Spleen (tissue), 11 donors: ENCODE data around the gene MAST4. TPM values are rescaled to one million over a fixed set of nuclear protein-coding genes. Genes with fewer than 3 reads are reported as not detected.
A peak's percentile ranks its signal among the peaks of the same experiment; 100 is the strongest.

Experiments
- DNase-seq: peaks from one replicate; pipeline ENCODE4 v3.0.0-alpha.2; 2020
- H3K27ac ChIP-seq, 8 donors: fragments of 200-600 bp; sonication (generic) in 7 of 8; 1 replicate in 4 of 8; 2 replicates in 4 of 8; pipeline versions ENCODE4 v1.5.0 to v1.8.0; 2016 to 2021; ENCODE audit warnings: inconsistent platforms in 4 of 8, mild to moderate bottlenecking in 4 of 8, moderate library complexity in 1 of 8
- H3K27me3 ChIP-seq, 7 donors: fragments of 200-600 bp; sonication (generic) in 6 of 7; replicated peaks in 1 of 7; 1 replicate in 4 of 7; 2 replicates in 3 of 7; pipeline versions ENCODE4 v1.5.0 to v1.8.0; 2016 to 2021; ENCODE audit warnings: inconsistent platforms in 3 of 7, mild to moderate bottlenecking in 1 of 7
- H3K36me3 ChIP-seq, 6 donors: fragments of 200-600 bp; sonication (generic) in 5 of 6; 1 replicate in 4 of 6; 2 replicates in 2 of 6; pipeline versions ENCODE4 v1.5.0 to v1.8.0; 2016 to 2021; ENCODE audit warnings: inconsistent platforms in 2 of 6
- H3K4me1 ChIP-seq, 6 donors: fragments of 200-600 bp; sonication (generic) in 5 of 6; 1 replicate in 3 of 6; 2 replicates in 3 of 6; pipeline versions ENCODE4 v1.5.0 to v1.8.0; 2016 to 2021; ENCODE audit warnings: inconsistent platforms in 3 of 6
- H3K4me3 ChIP-seq, 8 donors: fragments of 200-600 bp; sonication (generic) in 7 of 8; 1 replicate in 4 of 8; 2 replicates in 4 of 8; pipeline versions ENCODE4 v1.5.0 to v1.8.0; 2016 to 2021; ENCODE audit warnings: inconsistent platforms in 4 of 8, mild to moderate bottlenecking in 4 of 8, moderate library complexity in 2 of 8
- H3K9me3 ChIP-seq, 8 donors: fragments of 200-600 bp; sonication (generic) in 7 of 8; 1 replicate in 4 of 8; 2 replicates in 4 of 8; pipeline versions ENCODE4 v1.5.0 to v1.8.0; 2016 to 2021; ENCODE audit warnings: inconsistent platforms in 4 of 8
- POLR2A ChIP-seq, 3 donors: fragments of 450-650 bp; IDR thresholded peaks; one replicate each; pipeline ENCODE4 v1.5.1; 2017; ENCODE audit warnings: antibody characterized with exemption in 3 of 3, mild to moderate bottlenecking in 1 of 3
- POLR2AphosphoS5 ChIP-seq, 3 donors: sonication (generic); formaldehyde crosslinking; IDR thresholded peaks; one replicate each; pipeline ENCODE4 v1.5.1; 2017; ENCODE audit warnings: antibody characterized with exemption in 3 of 3
- WGBS, 5 donors: extraction: QIAGEN DNeasy Blood & Tissue Kit in 3 of 5; methylation state at CpG; one replicate each; pipeline versions ENCODE4 v1.1.5 to v1.1.7; 2013 to 2018; 5-methylcytosine and 5-hydroxymethylcytosine counted together
- intact Hi-C: fragments of 100-400 bp; cut with DNase I; formaldehyde crosslinking; loops from one replicate; pipeline ENCODE4 v1.15.0; 2023; ENCODE audit warnings: low total_unique reads
- polyA plus RNA-seq, 3 donors: library from polyadenylated mRNA; stranded (reverse); fragments of 200-250 nt; gene quantifications; one replicate each; pipeline ENCODE4 v1.2.1, GENCODE V29; 2013
- total RNA-seq, 7 donors: library from RNA; depleted of rRNA in 3 of 7; stranded (reverse); fragments of >200 nt in 3 of 7; fragmentation: NEBNext Ultra II Directional in 4 of 7; extraction: Animal tissue kit (Norgen Biotek cat#: 25700) in 4 of 7; gene quantifications; one replicate each; pipeline versions ENCODE4 v1.1.0 to v1.2.1, GENCODE V29; 2016 to 2021
- TF ChIP-seq, protein P1 (sequence below), 11 experiments: fragments of 200-600 bp in 7 of 11; fragments of 450-650 bp in 4 of 11; sonication (generic) in 4 of 11; IDR thresholded peaks in 8 of 11; conservative IDR thresholded peaks in 3 of 11; 1 replicate in 7 of 11; 2 replicates in 4 of 11; pipeline versions ENCODE4 v1.4.0 to v1.8.0; 2016 to 2021; ENCODE audit warnings: antibody characterized with exemption in 11 of 11, inconsistent platforms in 4 of 11, mild to moderate bottlenecking in 1 of 11
- donor health status: healthy with polysubstance abuse.
- donor health status: DM: no; HTN: no; CAD: no; lungs with moderate emphysema.
- donor health status: DM: no; HTN: no; CAD: no.
- donor health status: Bipolar disorder and iron deficiency.
- donor health status: healthy.
- donor health status: DM: no; HTN: no; CAD: no.
- donor health status: DM: yes; HTN: yes; CAD: no.

Gene MAST4
- total and polyA plus RNA-seq, 10 donors: 2.5 to 43.7 (median 25.4) TPM

DNA sequence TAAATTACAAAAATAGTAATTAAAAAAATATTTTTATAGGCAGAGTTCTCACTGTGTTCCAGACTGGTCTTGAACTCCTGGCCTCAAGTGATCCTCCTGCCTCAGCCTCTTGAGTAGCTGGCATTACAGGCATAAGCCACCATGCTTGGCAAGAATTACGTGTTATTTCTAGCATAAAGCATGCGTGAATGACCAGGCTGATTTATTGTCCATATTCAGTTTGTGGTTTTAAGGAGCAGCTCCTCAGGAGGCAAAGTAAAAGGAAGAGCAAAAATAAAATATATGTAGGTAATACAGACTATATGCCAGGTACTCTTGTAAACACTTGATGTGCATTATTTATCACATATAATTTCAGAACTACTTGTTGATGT is 607.5 kb downstream of the MAST4 start:
- H3K27me3 ChIP-seq: no peaks in the 10 kb centered on the region
- no peak overlapping the region for H3K4me3 ChIP-seq
- TF ChIP-seq, protein P1, sequence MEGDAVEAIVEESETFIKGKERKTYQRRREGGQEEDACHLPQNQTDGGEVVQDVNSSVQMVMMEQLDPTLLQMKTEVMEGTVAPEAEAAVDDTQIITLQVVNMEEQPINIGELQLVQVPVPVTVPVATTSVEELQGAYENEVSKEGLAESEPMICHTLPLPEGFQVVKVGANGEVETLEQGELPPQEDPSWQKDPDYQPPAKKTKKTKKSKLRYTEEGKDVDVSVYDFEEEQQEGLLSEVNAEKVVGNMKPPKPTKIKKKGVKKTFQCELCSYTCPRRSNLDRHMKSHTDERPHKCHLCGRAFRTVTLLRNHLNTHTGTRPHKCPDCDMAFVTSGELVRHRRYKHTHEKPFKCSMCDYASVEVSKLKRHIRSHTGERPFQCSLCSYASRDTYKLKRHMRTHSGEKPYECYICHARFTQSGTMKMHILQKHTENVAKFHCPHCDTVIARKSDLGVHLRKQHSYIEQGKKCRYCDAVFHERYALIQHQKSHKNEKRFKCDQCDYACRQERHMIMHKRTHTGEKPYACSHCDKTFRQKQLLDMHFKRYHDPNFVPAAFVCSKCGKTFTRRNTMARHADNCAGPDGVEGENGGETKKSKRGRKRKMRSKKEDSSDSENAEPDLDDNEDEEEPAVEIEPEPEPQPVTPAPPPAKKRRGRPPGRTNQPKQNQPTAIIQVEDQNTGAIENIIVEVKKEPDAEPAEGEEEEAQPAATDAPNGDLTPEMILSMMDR (IDR thresholded peaks at IDR 0.05 in 8 of 11, conservative IDR thresholded peaks at IDR 0.05 in 3 of 11): no peak
- TF ChIP-seq POLR2A (IDR thresholded peaks at IDR 0.05) (no peak), POLR2AphosphoS5 (IDR thresholded peaks at IDR 0.05) (no peak)
- 16 to 49% (median 32%) methylated on average over 2 of the region's 2 CpGs for WGBS, 5 donors
- no peaks in the 10 kb centered on the region for H3K36me3 ChIP-seq
- H3K4me1 ChIP-seq: peaks cover 28 to 100% (median 92%) of the 10 kb centered on the region in 6 donors
- peaks cover 0 to 17% (median 0%) of the 10 kb centered on the region in 8 donors for H3K9me3 ChIP-seq
- intact Hi-C loops: loop anchor here (10.0 kb wide), 1 partner anchor 219 kb away; no protein-coding TSS in a partner anchor
- peak overlapping the region; percentile 14 to 93 (median 86) for H3K27ac ChIP-seq
- no peak for DNase-seq

DNA sequence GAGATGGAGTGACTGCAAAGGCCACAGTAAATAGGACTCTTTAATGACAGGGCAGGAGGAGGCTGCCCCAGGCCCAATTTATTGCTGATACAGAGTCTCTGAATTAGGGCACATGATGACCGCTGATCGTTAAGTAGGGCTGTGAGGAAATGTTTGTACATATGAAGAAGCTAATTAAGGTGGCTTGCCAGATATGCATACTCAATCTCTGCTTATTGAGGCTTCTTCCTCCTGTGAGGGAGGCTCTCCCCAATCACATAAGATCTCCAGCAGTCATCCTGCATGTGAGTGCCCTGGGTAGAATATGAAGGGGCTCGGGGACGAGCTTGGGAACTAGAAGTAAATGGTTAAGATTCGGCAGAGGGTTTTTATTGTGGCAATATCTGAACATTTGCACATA is 608.6 kb downstream of the MAST4 start:
- TF ChIP-seq POLR2A (IDR thresholded peaks at IDR 0.05) (no peak), POLR2AphosphoS5 (IDR thresholded peaks at IDR 0.05) (no peak)
- TF ChIP-seq, protein P1 (IDR thresholded peaks at IDR 0.05 in 8 of 11, conservative IDR thresholded peaks at IDR 0.05 in 3 of 11): no peak
- no peak overlapping the region for H3K4me3 ChIP-seq
- intact Hi-C loops: loop anchor here (5.0 to 10.0 kb wide), 3 partner anchors 38 to 393 kb away; no protein-coding TSS in a partner anchor
- H3K27ac ChIP-seq: peak overlapping the region; percentile 56 to 93 (median 86)
- H3K27me3 ChIP-seq: no peaks in the 10 kb centered on the region
- DNase-seq: no peak
- 56 to 79% (median 71%) methylated on average over 5 of the region's 5 CpGs for WGBS, 5 donors
- peaks cover 0 to 17% (median 0%) of the 10 kb centered on the region in 8 donors for H3K9me3 ChIP-seq
- H3K4me1 ChIP-seq: peaks cover 27 to 100% (median 90%) of the 10 kb centered on the region in 6 donors
- H3K36me3 ChIP-seq: no peaks in the 10 kb centered on the region

DNA sequence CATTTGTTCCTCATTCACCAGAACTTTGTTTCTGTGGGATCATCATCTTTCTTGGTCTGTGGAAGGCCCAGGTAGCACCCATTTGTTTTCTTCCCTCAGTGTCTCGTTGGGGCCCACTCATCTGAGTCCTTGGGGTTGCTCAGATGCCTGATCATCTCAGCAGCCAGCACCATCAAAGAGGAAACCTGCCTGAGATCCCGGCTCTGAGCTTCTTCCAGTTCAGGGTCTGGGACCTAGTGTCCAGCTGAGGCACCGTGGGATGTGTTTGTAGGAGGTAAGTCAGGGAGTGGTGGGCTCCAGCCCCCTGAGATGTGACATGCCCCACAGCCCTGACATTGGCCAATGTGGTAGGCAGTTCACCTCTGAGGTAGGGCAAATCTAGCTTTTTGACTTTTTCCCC is 609.8 kb downstream of the MAST4 start:
- H3K27ac ChIP-seq: peak overlapping the region; percentile 66 to 93 (median 88)
- no peaks in the 10 kb centered on the region for H3K36me3 ChIP-seq
- H3K4me1 ChIP-seq: peaks cover 23 to 90% (median 79%) of the 10 kb centered on the region in 6 donors
- peak; percentile 73 for DNase-seq
- H3K4me3 ChIP-seq: peak overlapping the region in 1 of 8 donors; percentile 31
- WGBS, 5 donors: 65 to 90% (median 78%) methylated on average over 3 of the region's 3 CpGs
- H3K27me3 ChIP-seq: no peaks in the 10 kb centered on the region
- peaks cover 0 to 11% (median 0%) of the 10 kb centered on the region in 8 donors for H3K9me3 ChIP-seq
- intact Hi-C loops: loop anchor here (5.0 to 10.0 kb wide), 3 partner anchors 39 to 394 kb away; no protein-coding TSS in a partner anchor
- TF ChIP-seq POLR2AphosphoS5 (IDR thresholded peaks at IDR 0.05) (no peak), POLR2A (IDR thresholded peaks at IDR 0.05) (no peak)
- TF ChIP-seq, protein P1 (IDR thresholded peaks at IDR 0.05 in 8 of 11, conservative IDR thresholded peaks at IDR 0.05 in 3 of 11): no peak

DNA sequence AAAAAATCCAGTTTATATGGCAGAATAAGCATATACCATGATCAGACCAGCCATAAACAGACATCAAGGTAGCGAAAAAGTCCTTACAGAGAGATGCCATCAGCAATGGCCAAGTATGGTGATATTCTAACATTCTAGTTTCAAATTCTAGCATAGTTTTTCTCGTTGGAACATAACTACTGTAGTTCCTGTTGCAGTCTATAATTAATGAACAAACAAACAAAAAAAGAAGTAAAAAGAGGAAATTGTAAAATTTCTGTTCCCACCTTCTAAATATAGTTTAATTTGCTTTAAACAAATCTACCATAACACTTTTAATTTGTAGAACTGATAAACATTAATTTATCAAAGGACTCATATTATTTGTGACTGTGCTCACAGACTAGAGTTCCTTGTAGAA is 610.3 kb downstream of the MAST4 start:
- intact Hi-C loops: loop anchor here (5.0 to 10.0 kb wide), 3 partner anchors 39 to 394 kb away; no protein-coding TSS in a partner anchor
- 35 to 49% (median 45%) methylated on average over 2 of the region's 2 CpGs for WGBS, 5 donors

More for the DNA sequence above, 610.3 kb downstream of the MAST4 start:
- DNase-seq: no peak
- Histone ChIP-seq H3K27me3 (no peaks in the 10 kb centered on the region), H3K4me1 (peaks cover 23 to 85% (median 77%) of the 10 kb centered on the region in 6 donors), H3K9me3 (peaks cover 0 to 6% (median 0%) of the 10 kb centered on the region in 8 donors), H3K27ac (peak overlapping the region; percentile 66 to 93 (median 88)), H3K36me3 (no peaks in the 10 kb centered on the region), H3K4me3 (peak overlapping the region in 1 of 8 donors; percentile 31)
- no peak for TF ChIP-seq POLR2AphosphoS5 (IDR thresholded peaks at IDR 0.05)
- TF ChIP-seq, protein P1 (IDR thresholded peaks at IDR 0.05 in 8 of 11, conservative IDR thresholded peaks at IDR 0.05 in 3 of 11): no peak
